Pancreas (tissue), 10 donors: ENCODE results near the gene ORC3. TPM values are rescaled to one million over a fixed set of nuclear protein-coding genes. Genes with fewer than 3 reads are reported as not detected.

Experiments
- ATAC-seq, 4 donors: fragments of 200-7000 bp; cut with Tn5 transposase; one replicate each; pipeline versions ENCODE4 v1.8.0 to v1.9.1; 2020; ENCODE audit warnings: mild to moderate bottlenecking in 4 of 4, moderate library complexity in 4 of 4
- DNase-seq, 6 donors: peaks; one replicate each; pipeline ENCODE4 v3.0.0-alpha.2; 2020
- FAIRE-seq: peaks from 2 replicates; lab custom pipeline; 2012; peaks lifted over from hg19 to GRCh38; lab: Jason Lieb, UNC
- H3K27ac ChIP-seq, 4 donors: fragments of 200-600 bp; sonication (generic); 1 replicate in 3 of 4; 2 replicates in 1 of 4; pipeline versions ENCODE4 v1.5.0 to v1.8.0; 2020
- H3K27me3 ChIP-seq, 4 donors: fragments of 200-600 bp; one replicate each; pipeline ENCODE4 v1.8.0; 2021
- H3K36me3 ChIP-seq, 3 donors: fragments of 200-600 bp; sonication (generic) in 1 of 3; one replicate each; pipeline versions ENCODE4 v1.5.0 to v1.8.0; 2020 to 2021
- H3K4me1 ChIP-seq, 3 donors: fragments of 200-600 bp; one replicate each; pipeline ENCODE4 v1.8.0; 2021
- H3K4me3 ChIP-seq, 4 donors: fragments of 200-600 bp; sonication (generic) in 2 of 4; one replicate each; pipeline versions ENCODE4 v1.5.0 to v1.8.0; 2020 to 2021
- H3K9me3 ChIP-seq, 4 donors: fragments of 200-600 bp; one replicate each; pipeline ENCODE4 v1.8.0; 2021
- CTCF ChIP-seq, 4 donors: fragments of 200-600 bp; sonication (generic) in 3 of 4; IDR thresholded peaks; one replicate each; pipeline versions ENCODE4 v1.5.0 to v1.8.0; 2021; ENCODE audit warnings: antibody characterized with exemption in 4 of 4
- WGBS, 2 donors: extraction: QIAGEN DNeasy Blood & Tissue Kit; methylation state at CpG; one replicate each; pipeline ENCODE4 v1.1.7; 2013; 5-methylcytosine and 5-hydroxymethylcytosine counted together
- intact Hi-C, 3 donors: fragments of 100-400 bp; cut with DNase I; formaldehyde crosslinking; loops; one replicate each; pipeline versions ENCODE4 v1.11.1 to v1.14.2; 2022
- polyA plus RNA-seq, 2 donors: library from polyadenylated mRNA; stranded (reverse); fragments of 200-250 nt; gene quantifications; one replicate each; pipeline ENCODE4 v1.2.3, GENCODE V29; 2013
- total RNA-seq, 6 donors: library from RNA; stranded (reverse); fragmentation: NEBNext Ultra II Directional in 4 of 6; extraction: Animal tissue kit (Norgen Biotek cat#: 25700) in 4 of 6; gene quantifications; one replicate each; pipeline versions ENCODE4 v1.2.1 to v1.2.4, GENCODE V29; 2021 to 2023
- donor health status: healthy with polysubstance abuse.
- donor health status: DM: no; HTN: no; CAD: no; lungs with moderate emphysema.
- donor health status: DM: no; HTN: no; CAD: no.
- donor health status: control.
- donor health status: control.
- donor health status: Bipolar disorder and iron deficiency.
- donor health status: DM: yes; HTN: yes; CAD: no.
- donor health status: DM: no; HTN: no; CAD: no.
- donor health status: DM: no; HTN: no; CAD: no.
- donor health status: DM: yes; HTN: yes; CAD: no.

The ORC3 gene
- total and polyA plus RNA-seq, 8 donors: 5.5 to 11.6 (median 7.6) TPM

- H3K9me3 ChIP-seq: no peaks in the 10 kb centered on the region
- no peaks in the 10 kb centered on the region for H3K27me3 ChIP-seq
- intact Hi-C loops: no loop called here
- H3K36me3 ChIP-seq: no peaks in the 10 kb centered on the region
- 37% methylated on average over 8 of the region's 8 CpGs for WGBS, 2 donors
- no peak for FAIRE-seq
- peaks cover 13 to 33% (median 32%) of the 10 kb centered on the region in 3 donors for H3K4me1 ChIP-seq
- no peak for ATAC-seq
- peak overlapping the region in 1 of 4 donors; percentile 8 for H3K4me3 ChIP-seq
- no peak for TF ChIP-seq CTCF (IDR thresholded peaks at IDR 0.05)
- peak overlapping the region in 1 of 4 donors; percentile 42 for H3K27ac ChIP-seq
- DNase-seq: no peak
These were observed 107.9 kb downstream of the ORC3 start for GRCh38 chr6:87697581-87698546.

- peak overlapping the region in 2 of 4 donors; percentile 8 to 99 for H3K4me3 ChIP-seq
- H3K36me3 ChIP-seq: no peaks in the 10 kb centered on the region
- H3K27ac ChIP-seq: peak overlapping the region in 2 of 4 donors; percentile 42
- peaks cover 13 to 33% (median 32%) of the 10 kb centered on the region in 3 donors for H3K4me1 ChIP-seq
- no peaks in the 10 kb centered on the region for H3K27me3 ChIP-seq
- intact Hi-C loops: no loop called here
- no peak for ATAC-seq
- no peak for TF ChIP-seq CTCF (IDR thresholded peaks at IDR 0.05)
- no peak for DNase-seq
- 53 to 68% methylated on average over 2 of the region's 2 CpGs for WGBS, 2 donors
- FAIRE-seq: no peak
- H3K9me3 ChIP-seq: no peaks in the 10 kb centered on the region
These were observed 108.6 kb downstream of the ORC3 start for GRCh38 chr6:87698547-87699006.

- 0 to 2% methylated on average over 4 of the region's 4 CpGs for WGBS, 2 donors
- no peak for ATAC-seq
- Histone ChIP-seq H3K9me3 (no peaks in the 10 kb centered on the region), H3K4me1 (peaks cover 13 to 27% (median 24%) of the 10 kb centered on the region in 3 donors), H3K4me3 (peak overlapping the region; percentile 1 to 99 (median 43)), H3K27me3 (no peaks in the 10 kb centered on the region), H3K27ac (peak overlapping the region in 1 of 4 donors; percentile 42), H3K36me3 (no peaks in the 10 kb centered on the region)
- TF ChIP-seq CTCF (IDR thresholded peaks at IDR 0.05): no peak
- no peak for FAIRE-seq
- DNase-seq: no peak
- intact Hi-C loops: no loop called here
These were observed 109.6 kb downstream of the ORC3 start for GRCh38 chr6:87699576-87699975.

GRCh38 chr6:87700397-87701343 lies 110.7 kb downstream of the ORC3 start:
- intact Hi-C loops: no loop called here
- ATAC-seq (peak; percentile 7 to 17 (median 10)), FAIRE-seq (no peak), DNase-seq (peak in 3 of 6 donors; percentile 20 to 28 (median 26))
- no peak for TF ChIP-seq CTCF (IDR thresholded peaks at IDR 0.05)
- Histone ChIP-seq H3K36me3 (no peaks in the 10 kb centered on the region), H3K27ac (peak overlapping the region; percentile 95 to 98 (median 96)), H3K4me3 (peak overlapping the region; percentile 74 to 99 (median 88)), H3K9me3 (no peaks in the 10 kb centered on the region), H3K4me1 (peaks cover 13 to 24% (median 18%) of the 10 kb centered on the region in 3 donors), H3K27me3 (no peaks in the 10 kb centered on the region)
- WGBS, 2 donors: 0% methylated on average over 18 of the region's 18 CpGs
